Hepatocyte (in vitro differentiated cells): ENCODE results near the gene DCTN1.

ENCODE experiments used
- CTCF ChIP-seq: fragments of 200-600 bp; sonication (generic); IDR thresholded peaks from 2 replicates; pipeline ENCODE4 v1.5.1; 2016; ENCODE audit warnings: antibody characterized with exemption, mild to moderate bottlenecking; ENCODE audit not compliant: poor library complexity
- EZH2 ChIP-seq: fragments of 200-600 bp; sonication (generic); IDR thresholded peaks from 2 replicates; pipeline ENCODE4 v1.6.1; 2016; ENCODE audit warnings: antibody characterized with exemption, mild to moderate bottlenecking, borderline replicate concordance

- no peak for TF ChIP-seq EZH2
- no peak for TF ChIP-seq CTCF
Observed at GRCh38 chr2:74327199-74327598, 52.9 kb downstream of the DCTN1 start.
